Subcutaneous adipose tissue (tissue), 4 donors: ENCODE data around the gene RUFY3. TPM values are rescaled to one million over a fixed set of nuclear protein-coding genes. Genes with fewer than 3 reads are reported as not detected.

Source experiments
- CTCF ChIP-seq: fragments of 450-650 bp; IDR thresholded peaks from one replicate; pipeline ENCODE4 v1.5.1; 2016; ENCODE audit warnings: low read depth, mild to moderate bottlenecking, control low read depth, antibody characterized with exemption, moderate library complexity
- total RNA-seq, 4 donors: library from RNA; depleted of rRNA; stranded (reverse); fragments of >200 nt; gene quantifications; one replicate each; pipeline ENCODE4 v1.1.0, GENCODE V29; 2016

The RUFY3 gene
- total RNA-seq, 4 donors from 2014 or later = 47.1 to 75.3 (median 58.6) TPM

- no peak for TF ChIP-seq CTCF
Measured at GRCh38 chr4:70712150-70712549, 9.6 kb upstream of the RUFY3 start.

- no peak for TF ChIP-seq CTCF
Measured at GRCh38 chr4:70712604-70713452, 8.9 kb upstream of the RUFY3 start.

- no peak for TF ChIP-seq CTCF
Measured at GRCh38 chr4:70713453-70714078, 8.2 kb upstream of the RUFY3 start.

- no peak for TF ChIP-seq CTCF
Measured at GRCh38 chr4:70714079-70714887, 7.5 kb upstream of the RUFY3 start.

GRCh38 chr4:70715097-70715496 is 6.7 kb upstream of the RUFY3 start:
- TF ChIP-seq CTCF = no peak

- no peak for TF ChIP-seq CTCF
Measured at GRCh38 chr4:70718811-70719604, 2.8 kb upstream of the RUFY3 start.
